H1 (cell line): ENCODE results near the gene THEMIS. TPM values are rescaled to one million over a fixed set of nuclear protein-coding genes. Genes with fewer than 3 reads are reported as not detected.

Source experiments
- GTF2F1 ChIP-seq: IDR thresholded peaks from 2 replicates; pipeline ENCODE4 v1.6.1; 2012; ENCODE audit warnings: low read depth, low read length, improper control_type of control experiment, borderline replicate concordance
- SRF ChIP-seq: IDR thresholded peaks from 2 replicates; pipeline ENCODE4 v1.6.1; 2011; ENCODE audit warnings: mild to moderate bottlenecking, low read depth, low read length, moderate library complexity
- polyA plus RNA-seq, 7 experiments: library from polyadenylated mRNA; depleted of rRNA in 3 of 7; stranded (reverse) in 5 of 7; unstranded in 2 of 7; fragments of >200 nt in 5 of 7; fragments of 200-250 nt in 2 of 7; gene quantifications; 1 replicate in 5 of 7; 2 replicates in 1 of 7; 4 replicates in 1 of 7; pipeline versions ENCODE4 v1.2.1 to v1.2.3, GENCODE V29; 2011 to 2013; ENCODE audit warnings: missing spikeins in 2 of 7, mixed read lengths in 2 of 7
- total RNA-seq: library from RNA; stranded (reverse); fragmentation: NEBNext Ultra II Directional; extraction: Animal tissue kit (Norgen Biotek cat#: 25700); gene quantifications from 2 replicates; pipeline ENCODE4 v1.2.1, GENCODE V29; 2021
- TF ChIP-seq, protein P1 (sequence below), 3 experiments: IDR thresholded peaks; 1 replicate in 2 of 3; 2 replicates in 1 of 3; pipeline versions ENCODE4 v1.5.1 to v1.6.1; 2011; ENCODE audit warnings: low read length in 3 of 3, mild to moderate bottlenecking in 3 of 3, inconsistent platforms in 2 of 3, low read depth in 1 of 3, moderate library complexity in 1 of 3; ENCODE audit not compliant: insufficient read depth in 1 of 3; ENCODE audit errors: control extremely low read depth in 1 of 3

THEMIS gene
- total and polyA plus RNA-seq, 2 of the 8 experiments (the other 6 are each of a cell fraction or from before 2014, with no cell fraction given): not detected

DNA sequence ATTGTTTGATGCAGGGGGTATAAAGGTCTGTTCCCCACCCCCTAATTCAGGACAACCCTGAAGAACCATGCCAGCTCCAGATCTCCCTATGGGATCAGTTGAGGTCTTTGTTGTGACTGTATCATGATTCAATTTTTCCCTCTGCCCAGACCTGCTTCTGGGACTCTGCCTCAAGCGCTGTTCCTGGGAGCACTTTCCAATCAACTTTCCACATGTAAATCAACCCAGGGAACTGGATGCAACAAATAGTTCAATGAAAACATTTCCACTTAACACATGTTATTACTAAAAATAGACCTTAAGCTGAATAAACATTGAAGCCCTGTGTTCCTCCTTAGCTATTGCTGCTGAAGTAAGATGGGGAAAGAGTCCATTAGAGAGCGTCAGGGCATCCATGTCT lies 184.4 kb downstream of the THEMIS start (continued):
- TF ChIP-seq, protein P1, sequence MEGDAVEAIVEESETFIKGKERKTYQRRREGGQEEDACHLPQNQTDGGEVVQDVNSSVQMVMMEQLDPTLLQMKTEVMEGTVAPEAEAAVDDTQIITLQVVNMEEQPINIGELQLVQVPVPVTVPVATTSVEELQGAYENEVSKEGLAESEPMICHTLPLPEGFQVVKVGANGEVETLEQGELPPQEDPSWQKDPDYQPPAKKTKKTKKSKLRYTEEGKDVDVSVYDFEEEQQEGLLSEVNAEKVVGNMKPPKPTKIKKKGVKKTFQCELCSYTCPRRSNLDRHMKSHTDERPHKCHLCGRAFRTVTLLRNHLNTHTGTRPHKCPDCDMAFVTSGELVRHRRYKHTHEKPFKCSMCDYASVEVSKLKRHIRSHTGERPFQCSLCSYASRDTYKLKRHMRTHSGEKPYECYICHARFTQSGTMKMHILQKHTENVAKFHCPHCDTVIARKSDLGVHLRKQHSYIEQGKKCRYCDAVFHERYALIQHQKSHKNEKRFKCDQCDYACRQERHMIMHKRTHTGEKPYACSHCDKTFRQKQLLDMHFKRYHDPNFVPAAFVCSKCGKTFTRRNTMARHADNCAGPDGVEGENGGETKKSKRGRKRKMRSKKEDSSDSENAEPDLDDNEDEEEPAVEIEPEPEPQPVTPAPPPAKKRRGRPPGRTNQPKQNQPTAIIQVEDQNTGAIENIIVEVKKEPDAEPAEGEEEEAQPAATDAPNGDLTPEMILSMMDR (IDR thresholded peaks at IDR 0.05; ENCODE audit: control extremely low read depth in 1 of 3, insufficient read depth in 1 of 3, low read depth in 1 of 3, low read length in 3 of 3): no peak
- TF ChIP-seq GTF2F1: no peak
- TF ChIP-seq SRF: no peak
